NCI-H2227 (cell line): ENCODE data around the gene RPS6KA2.

ENCODE experiments used
- DNase-seq: peaks from one replicate; lab custom pipeline; 2025; ENCODE audit not compliant: unreplicated experiment; lab: John Stamatoyannopoulos, UW

The RPS6KA2 gene

DNA sequence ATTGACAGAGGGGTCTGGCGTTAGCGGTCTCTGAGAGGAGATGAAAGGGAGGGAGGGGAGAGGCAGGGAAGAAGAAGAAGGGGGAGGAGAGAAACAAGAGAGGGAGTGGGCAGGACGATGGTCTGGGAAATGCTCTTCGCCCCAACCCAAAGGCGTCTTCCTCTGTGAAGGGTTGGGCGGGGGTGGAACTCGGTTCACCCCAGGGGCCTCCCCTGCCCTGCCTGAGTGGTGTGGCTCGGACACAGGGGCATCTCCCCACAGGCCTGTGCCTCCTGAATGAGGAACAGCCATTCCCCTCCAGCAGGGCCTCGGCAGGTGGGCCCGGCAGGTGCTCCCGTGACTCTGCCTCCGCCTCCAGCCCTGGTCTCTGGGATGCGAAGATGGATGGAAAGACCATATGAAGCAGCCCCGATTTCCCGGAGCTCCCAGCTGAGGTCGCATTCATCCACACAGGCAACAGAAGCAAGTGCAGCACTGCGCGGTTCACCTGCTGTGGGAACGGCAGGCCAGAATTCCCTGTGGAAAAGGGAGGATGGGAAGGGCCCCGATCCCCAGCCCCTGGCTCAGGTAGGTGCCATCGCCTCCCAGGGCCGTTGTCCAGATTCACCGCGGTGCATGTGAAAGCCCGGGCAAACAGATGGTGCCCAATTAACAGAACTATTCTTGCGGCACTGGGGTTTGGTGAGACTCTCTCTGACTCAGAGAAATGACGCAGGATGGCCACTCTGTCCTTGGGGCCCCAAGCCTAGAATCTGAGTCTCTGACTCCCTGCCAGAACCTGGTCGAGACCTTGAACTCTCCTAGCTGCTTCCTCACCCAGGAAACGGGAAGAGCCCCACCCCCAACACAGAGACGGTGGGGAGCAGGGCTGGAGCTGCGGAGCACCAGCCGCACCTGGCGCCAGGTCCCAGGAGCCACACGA is 29.4 kb upstream of the RPS6KA2 start:
- DNase-seq = no peak

- DNase-seq = no peak
These were observed 28.7 kb upstream of the RPS6KA2 start for GRCh38 chr6:166655713-166656229.

DNA sequence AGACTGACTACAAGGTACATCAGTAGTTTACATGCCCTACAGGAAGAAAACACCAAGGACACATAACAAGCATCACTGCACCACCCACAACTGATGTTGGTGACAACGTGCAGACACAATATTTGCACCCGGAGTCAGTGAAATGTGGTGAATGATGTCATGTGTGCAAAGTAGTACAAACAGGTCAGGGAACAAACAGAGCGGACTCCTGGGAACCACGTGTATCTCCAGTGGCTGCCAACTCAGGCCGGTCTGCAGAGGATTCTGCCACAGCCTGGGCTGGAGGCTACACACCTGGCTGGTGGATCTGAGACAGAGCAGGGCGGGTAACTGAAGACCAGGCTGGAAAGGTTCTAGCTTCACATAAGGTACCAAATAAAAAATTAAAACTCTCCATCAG is 28.2 kb upstream of the RPS6KA2 start:
- no peak for DNase-seq

GRCh38 chr6:166654573-166654972 is 27.5 kb upstream of the RPS6KA2 start:
- DNase-seq = no peak

- no peak for DNase-seq
These were observed 26.5 kb upstream of the RPS6KA2 start for GRCh38 chr6:166653639-166653941.

DNA sequence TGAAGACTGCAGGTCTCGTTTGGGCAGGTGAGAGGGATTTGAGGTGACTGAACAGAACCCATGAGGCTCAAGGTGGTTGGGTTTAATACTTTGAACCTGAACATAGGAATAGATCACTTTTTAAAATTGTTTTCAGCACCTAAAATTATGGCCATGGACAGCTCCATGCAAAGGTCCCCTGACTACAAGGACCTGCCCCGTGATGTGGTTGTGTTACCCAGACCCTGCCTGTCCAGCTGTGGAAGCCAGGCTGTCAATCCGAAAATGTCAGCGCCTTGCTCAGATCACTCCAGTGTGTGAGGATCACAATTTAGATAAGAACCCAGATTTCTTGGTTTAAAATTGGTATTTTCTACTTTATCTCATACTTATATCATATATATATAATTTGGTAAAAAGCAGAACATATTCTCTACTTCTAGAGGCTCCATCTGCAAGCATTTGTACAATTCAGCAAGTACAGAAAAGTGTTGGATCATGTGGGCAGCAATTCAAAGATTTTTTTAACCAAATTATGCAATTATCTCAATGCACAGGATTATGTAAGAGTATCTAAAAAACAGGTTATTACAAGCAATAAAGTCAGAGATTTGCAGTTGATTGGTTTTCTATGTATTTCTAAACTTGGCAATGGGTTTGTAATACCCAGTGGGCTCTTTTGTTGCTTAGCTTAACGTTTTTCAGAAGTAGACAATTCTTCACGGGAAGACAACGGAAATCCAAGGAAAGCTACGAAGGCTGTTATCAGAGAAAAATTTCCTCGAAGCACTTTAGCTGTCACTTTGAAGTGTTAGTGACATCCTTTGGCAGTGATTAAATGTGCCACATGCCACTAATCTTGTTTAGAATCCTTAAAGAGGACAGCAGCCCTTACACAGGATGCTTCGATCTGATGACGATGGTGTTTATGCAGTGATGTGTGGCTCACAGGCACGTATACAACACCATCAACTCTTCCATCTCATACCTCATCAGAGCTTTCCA is 24.1 kb upstream of the RPS6KA2 start:
- no peak for DNase-seq

- DNase-seq = no peak
These were observed 23.0 kb upstream of the RPS6KA2 start for GRCh38 chr6:166650047-166650446.

- no peak for DNase-seq
These were observed 21.8 kb upstream of the RPS6KA2 start for GRCh38 chr6:166648846-166649245.

- DNase-seq = no peak
These were observed 20.8 kb upstream of the RPS6KA2 start for GRCh38 chr6:166647896-166648295.

DNA sequence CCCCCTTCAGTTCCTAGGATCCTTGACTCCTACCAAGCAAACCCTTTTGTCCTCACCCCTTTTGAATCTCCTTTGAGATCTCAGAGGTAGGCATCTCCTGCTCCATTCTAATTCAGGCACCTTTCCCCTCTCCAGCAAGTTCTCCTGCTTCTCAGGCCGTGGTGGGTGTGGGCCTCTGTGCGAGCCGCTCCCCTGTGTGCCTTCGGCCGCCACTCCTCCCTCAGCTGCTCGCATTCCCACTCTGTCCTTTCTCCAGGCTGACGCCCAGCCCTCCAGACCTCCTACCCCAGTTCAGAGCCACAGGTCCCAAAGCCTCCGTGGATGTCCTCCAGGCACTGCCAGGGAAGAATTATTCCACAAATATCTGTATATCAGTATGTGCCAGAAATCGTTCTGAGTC is 19.7 kb upstream of the RPS6KA2 start:
- no peak for DNase-seq

DNA sequence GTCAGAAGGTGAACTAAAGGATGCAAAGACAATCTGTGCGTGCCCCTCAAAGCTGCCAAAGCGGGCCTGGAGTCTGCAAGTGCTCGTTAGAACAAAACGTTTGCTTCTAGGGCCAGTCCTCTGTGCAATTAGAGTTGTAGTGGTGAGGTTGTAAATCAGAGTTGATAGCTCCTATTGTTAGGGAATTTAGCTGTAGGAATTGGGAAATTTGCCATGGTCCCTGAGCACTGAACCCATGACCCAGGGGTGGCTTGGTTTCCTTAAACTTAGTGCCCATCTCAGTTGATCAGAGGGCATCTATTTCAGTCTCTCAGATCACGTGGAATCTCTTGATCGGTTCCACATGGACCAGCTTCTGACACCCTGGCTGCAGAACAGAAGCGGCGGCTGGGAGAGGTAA is 18.8 kb upstream of the RPS6KA2 start:
- no peak for DNase-seq

DNA sequence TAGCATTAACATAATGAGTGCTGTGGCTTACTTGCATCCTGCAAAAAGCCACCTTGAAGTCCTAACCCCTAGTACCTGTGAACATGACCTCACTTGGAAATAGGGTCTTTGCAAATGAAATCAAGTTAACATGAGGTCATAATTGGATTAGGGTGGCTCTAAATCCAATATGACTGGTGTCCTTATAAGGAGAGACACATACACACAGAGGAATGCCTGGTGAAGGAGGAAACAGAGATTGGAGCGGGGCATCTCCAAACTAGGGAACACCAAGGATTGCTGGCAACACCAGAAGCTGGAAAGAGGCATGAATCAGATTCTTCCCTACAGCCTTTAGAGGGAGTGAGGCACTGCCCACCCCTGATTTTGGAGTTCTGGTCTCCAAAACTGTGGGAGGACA is 17.6 kb upstream of the RPS6KA2 start:
- DNase-seq = no peak

DNA sequence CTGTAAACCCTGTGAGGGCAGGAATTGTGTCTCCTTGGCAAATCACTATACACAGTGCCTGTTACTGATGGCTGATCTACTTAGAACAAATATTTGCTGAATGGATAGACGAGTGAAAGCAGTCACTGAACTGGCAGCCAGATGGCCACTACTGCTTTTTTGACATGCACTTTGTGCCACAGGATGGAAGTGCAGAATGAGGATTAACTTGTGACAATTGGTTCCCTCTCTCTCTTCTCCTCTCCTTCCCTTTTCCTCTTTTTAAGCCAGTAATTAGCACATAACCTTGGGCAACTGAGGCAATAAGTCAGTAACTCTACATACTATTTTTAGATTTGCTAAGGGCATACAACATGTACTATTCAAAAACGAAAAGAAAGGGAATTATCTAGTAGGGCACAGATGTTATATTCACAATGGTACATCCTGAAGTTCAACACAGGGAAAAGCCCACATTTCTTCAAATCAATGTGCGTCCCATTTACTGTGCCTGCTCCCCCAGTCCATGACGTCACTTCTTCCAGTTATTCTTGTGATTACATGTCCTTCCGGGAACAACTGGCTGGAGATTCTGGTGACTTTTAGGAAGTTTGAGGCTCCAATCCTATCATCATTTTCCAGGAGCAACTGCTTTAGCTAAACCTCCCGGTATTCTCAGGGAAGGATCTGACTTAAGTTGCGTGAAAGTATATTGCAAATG is 17.0 kb upstream of the RPS6KA2 start:
- DNase-seq = no peak

DNA sequence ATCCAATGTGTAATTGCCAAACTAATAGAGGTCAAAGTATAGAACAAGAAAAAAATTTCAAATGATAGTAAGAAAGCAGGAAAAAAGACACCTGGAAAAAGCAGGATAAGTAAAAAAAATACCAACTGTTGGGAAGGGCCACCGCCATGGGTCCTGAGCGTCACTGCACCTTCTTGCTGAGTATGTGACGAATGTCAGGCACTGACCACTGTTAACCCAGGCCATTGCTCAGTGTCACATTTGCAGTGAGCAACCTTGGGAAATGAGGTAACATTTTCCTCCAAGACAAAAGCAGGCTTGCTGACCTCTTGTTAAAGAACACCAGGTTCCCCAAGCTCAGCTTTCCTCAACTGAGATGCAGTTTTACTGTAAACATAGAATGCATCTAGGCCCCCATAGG is 15.6 kb upstream of the RPS6KA2 start:
- DNase-seq = no peak

- DNase-seq = peak; percentile 1
These were observed 13.4 kb upstream of the RPS6KA2 start for GRCh38 chr6:166640342-166641043.

- DNase-seq = no peak
These were observed 12.9 kb upstream of the RPS6KA2 start for GRCh38 chr6:166639921-166640320.

GRCh38 chr6:166638573-166638964 is 11.5 kb upstream of the RPS6KA2 start:
- no peak for DNase-seq

- no peak for DNase-seq
These were observed 10.9 kb upstream of the RPS6KA2 start for GRCh38 chr6:166637812-166638572.

- no peak for DNase-seq
These were observed 9.9 kb upstream of the RPS6KA2 start for GRCh38 chr6:166636934-166637333.
